HG03196 (cell line): ENCODE results near the gene TRIM14.
"Not testable (repeated sequence)": the region's sequence is repeated elsewhere in the genome, so short reads cannot be mapped to it uniquely, and the experiment has no call there.

Experiments
- ATAC-seq: cut with Tn5 transposase; IDR thresholded peaks from one replicate; pipeline ENCODE4 v1.9.1; 2021; ENCODE audit not compliant: unreplicated experiment

TRIM14 gene

GRCh38 chr9:98085058-98085457 is 34.0 kb downstream of the TRIM14 start:
- ATAC-seq, result no peak

- ATAC-seq, result no peak
Measured at GRCh38 chr9:98084396-98084795, 34.6 kb downstream of the TRIM14 start.

- ATAC-seq, result no peak
Measured at GRCh38 chr9:98083566-98084183, 35.3 kb downstream of the TRIM14 start.

GRCh38 chr9:98083061-98083501 is 35.9 kb downstream of the TRIM14 start:
- no peak for ATAC-seq

- no peak for ATAC-seq
Measured at GRCh38 chr9:98081477-98082219, 37.4 kb downstream of the TRIM14 start.

GRCh38 chr9:98080780-98081179 is 38.2 kb downstream of the TRIM14 start:
- ATAC-seq, result no peak

- ATAC-seq, result no peak
Measured at GRCh38 chr9:98080326-98080725, 38.7 kb downstream of the TRIM14 start.

- no peak for ATAC-seq
Measured at GRCh38 chr9:98078895-98079294, 40.1 kb downstream of the TRIM14 start.

- not testable (repeated sequence) for ATAC-seq
Measured at GRCh38 chr9:98076514-98076890, 42.5 kb downstream of the TRIM14 start.

GRCh38 chr9:98075332-98075805 is 43.7 kb downstream of the TRIM14 start:
- no peak for ATAC-seq

GRCh38 chr9:98074115-98074990 is 44.7 kb downstream of the TRIM14 start:
- ATAC-seq, result no peak

GRCh38 chr9:98071737-98072136 is 47.3 kb downstream of the TRIM14 start:
- no peak for ATAC-seq

GRCh38 chr9:98070704-98071103 is 48.3 kb downstream of the TRIM14 start:
- no peak for ATAC-seq

- no peak for ATAC-seq
Measured at GRCh38 chr9:98069551-98069950, 49.5 kb downstream of the TRIM14 start.

GRCh38 chr9:98067184-98067583 is 51.8 kb downstream of the TRIM14 start:
- ATAC-seq, result no peak

- no peak for ATAC-seq
Measured at GRCh38 chr9:98066235-98066634, 52.8 kb downstream of the TRIM14 start.

- ATAC-seq, result no peak
Measured at GRCh38 chr9:98064623-98065392, 54.2 kb downstream of the TRIM14 start.

GRCh38 chr9:98062161-98062560 is 56.9 kb downstream of the TRIM14 start:
- no peak for ATAC-seq

- ATAC-seq, result no peak
Measured at GRCh38 chr9:98057138-98057799, 61.8 kb downstream of the TRIM14 start.
